HepG2 (cell line): ENCODE results near the gene RNASE7. TPM values are rescaled to one million over a fixed set of nuclear protein-coding genes. Genes with fewer than 3 reads are reported as not detected.

Source experiments
- CEBPG ChIP-seq: IDR thresholded peaks from 2 replicates; pipeline ENCODE4 v1.6.1; 2016
- EHMT2 ChIP-seq: fragments of 200-600 bp; sonication (generic); IDR thresholded peaks from 2 replicates; pipeline ENCODE4 v1.7.0; 2017; ENCODE audit warnings: antibody characterized with exemption, low read depth, low read length, borderline replicate concordance
- ELF1 ChIP-seq: sonication (generic); formaldehyde crosslinking; IDR thresholded peaks from 2 replicates; pipeline ENCODE4 v1.4.0; 2020; ENCODE audit warnings: missing genetic modification reagents
- FUBP1 ChIP-seq: sonication (generic); formaldehyde crosslinking; IDR thresholded peaks from 2 replicates; pipeline ENCODE4 v1.5.1; 2020; ENCODE audit warnings: missing genetic modification reagents, mild to moderate bottlenecking, borderline replicate concordance
- GATAD2A ChIP-seq: IDR thresholded peaks from 2 replicates; pipeline ENCODE4 v1.6.1; 2016
- KDM1A ChIP-seq: IDR thresholded peaks from 2 replicates; pipeline ENCODE4 v1.6.1; 2016; ENCODE audit warnings: missing compliant biosample characterization
- KMT2A ChIP-seq: sonication (generic); formaldehyde crosslinking; IDR thresholded peaks from 2 replicates; pipeline ENCODE4 v1.4.0; 2020; ENCODE audit warnings: missing genetic modification reagents
- MIER3 ChIP-seq: IDR thresholded peaks from 2 replicates; pipeline ENCODE4 v1.6.1; 2016; ENCODE audit warnings: missing compliant biosample characterization, borderline replicate concordance
- PAXIP1 ChIP-seq: sonication (generic); formaldehyde crosslinking; conservative IDR thresholded peaks from 2 replicates; pipeline ENCODE4 v1.4.0; 2020; ENCODE audit warnings: mild to moderate bottlenecking, missing genetic modification reagents, moderate library complexity
- POGZ ChIP-seq: sonication (generic); formaldehyde crosslinking; IDR thresholded peaks from 2 replicates; pipeline ENCODE4 v1.4.0; 2020; ENCODE audit warnings: mild to moderate bottlenecking, missing genetic modification reagents
- SOX5 ChIP-seq: IDR thresholded peaks from 2 replicates; pipeline ENCODE4 v1.6.1; 2016; ENCODE audit warnings: borderline replicate concordance
- SP4 ChIP-seq: sonication (generic); formaldehyde crosslinking; IDR thresholded peaks from 2 replicates; pipeline ENCODE4 v1.8.1; 2023; ENCODE audit warnings: mild to moderate bottlenecking, missing genetic modification reagents
- THAP11 ChIP-seq: IDR thresholded peaks from 2 replicates; pipeline ENCODE4 v1.6.1; 2016; ENCODE audit warnings: missing biosample characterization, missing genetic modification reagents
- ZGPAT ChIP-seq: IDR thresholded peaks from 2 replicates; pipeline ENCODE4 v1.6.1; 2016; ENCODE audit warnings: mild to moderate bottlenecking
- ZMAT3 ChIP-seq: sonication (generic); formaldehyde crosslinking; conservative IDR thresholded peaks from 2 replicates; pipeline ENCODE4 v1.7.0; 2021; ENCODE audit warnings: missing genetic modification reagents
- ZNF350 ChIP-seq: sonication (generic); formaldehyde crosslinking; IDR thresholded peaks from 2 replicates; pipeline ENCODE4 v1.4.0; 2020; ENCODE audit warnings: mild to moderate bottlenecking, low read depth, missing genetic modification reagents, borderline replicate concordance
- ZNF431 ChIP-seq: sonication (generic); formaldehyde crosslinking; IDR thresholded peaks from 2 replicates; pipeline ENCODE4 v1.9.0; 2022; ENCODE audit warnings: missing genetic modification reagents, low read depth, mild to moderate bottlenecking, borderline replicate concordance
- ZNF644 ChIP-seq: IDR thresholded peaks from 2 replicates; pipeline ENCODE4 v1.6.1; 2016; ENCODE audit warnings: low read depth
- ZNF687 ChIP-seq: sonication (generic); formaldehyde crosslinking; IDR thresholded peaks from 2 replicates; pipeline ENCODE4 v1.5.1; 2020; ENCODE audit warnings: mild to moderate bottlenecking, missing genetic modification reagents, moderate library complexity
- polyA plus RNA-seq, 8 experiments: library from polyadenylated mRNA; depleted of rRNA in 3 of 8; stranded (reverse) in 7 of 8; unstranded in 1 of 8; fragments of >200 nt; fragmentation: Illumina TruSeq in 4 of 8; extraction: Trizol in 4 of 8; gene quantifications; 2 replicates each; pipeline versions ENCODE4 v1.2.1 to v1.2.3, GENCODE V29; 2011 to 2016; ENCODE audit warnings: low read depth in 4 of 8, missing spikeins in 1 of 8, mixed read lengths in 1 of 8; ENCODE audit not compliant: insufficient read depth in 1 of 8
- total RNA-seq, 5 experiments: library from RNA; depleted of rRNA; stranded (reverse); fragments of >200 nt; fragmentation: Illumina TruSeq; extraction: Trizol; gene quantifications; 2 replicates each; pipeline ENCODE4 v1.2.3, GENCODE V29; 2016; ENCODE audit warnings: low read depth in 1 of 5

RNASE7 gene
- total and polyA plus RNA-seq, 2 of the 13 experiments (the other 11 are each of a cell fraction or from before 2014, with no cell fraction given), result 0.04 TPM; not detected in 1

GRCh38 chr14:21043974-21044618 is 1.9 kb downstream of the RNASE7 start (continued):
- TF ChIP-seq PAXIP1 (CRISPR knock-in tag), result peak; percentile 73
- peak; percentile 32; the same call in 1 of the 2 replicates for TF ChIP-seq MIER3 (CRISPR knock-in tag)
- peak; percentile 66; the same call in 1 of the 2 replicates for TF ChIP-seq THAP11 (CRISPR knock-in tag)
- peak; percentile 74 for TF ChIP-seq GATAD2A
- peak; percentile 14; the same call in 1 of the 2 replicates for TF ChIP-seq ZNF350 (CRISPR knock-in tag)
- no peak for TF ChIP-seq FUBP1 (CRISPR knock-in tag)
- TF ChIP-seq KDM1A (CRISPR knock-in tag), result 0 out of 2 replicates have a peak, but pooled peaks have one; percentile 35
- peak; percentile 70 for TF ChIP-seq ZNF687 (CRISPR knock-in tag)
- TF ChIP-seq SOX5 (CRISPR knock-in tag), result peak; percentile 57; the same call in 1 of the 2 replicates
- no peak for TF ChIP-seq SP4 (CRISPR knock-in tag)
- TF ChIP-seq ZNF644 (CRISPR knock-in tag), result peak; percentile 97
- TF ChIP-seq POGZ (CRISPR knock-in tag), result peak; percentile 59; the same call in 1 of the 2 replicates
- peak; percentile 45; the same call in 1 of the 2 replicates for TF ChIP-seq ZMAT3 (CRISPR knock-in tag)
- peak; percentile 99 for TF ChIP-seq CEBPG
- TF ChIP-seq ZNF431 (CRISPR knock-in tag), result no peak
- peak; percentile 94 for TF ChIP-seq EHMT2
- TF ChIP-seq KMT2A, result no peak; the same call in 1 of the 2 replicates
- TF ChIP-seq ELF1 (CRISPR knock-in tag), result 0 out of 2 replicates have a peak, but pooled peaks have one; percentile 39
- peak; percentile 65 for TF ChIP-seq ZGPAT
